Neural cell (in vitro differentiated cells): ENCODE results near the gene NMNAT3.

Experiments used
- CTCF ChIP-seq: fragments of 450-650 bp; IDR thresholded peaks from 2 replicates; pipeline ENCODE4 v1.5.1; 2014; ENCODE audit warnings: antibody characterized with exemption, mild to moderate bottlenecking, moderate library complexity; ENCODE audit not compliant: poor library complexity, severe bottlenecking
- EZH2 ChIP-seq: fragments of 200-600, 300-800 bp; shearing (Covaris generic), sonication (generic); IDR thresholded peaks from 2 replicates; pipeline ENCODE4 v1.6.1; 2014; ENCODE audit warnings: antibody characterized with exemption, low read length, borderline replicate concordance, mild to moderate bottlenecking; ENCODE audit not compliant: insufficient read depth, poor library complexity, severe bottlenecking

- TF ChIP-seq EZH2: no peak
- TF ChIP-seq CTCF: no peak
These were observed 4.9 kb downstream of the NMNAT3 start for GRCh38 chr3:139672884-139673283.
